Thymus (tissue), 11 donors: ENCODE measurements around the gene CDC7. TPM values are rescaled to one million over a fixed set of nuclear protein-coding genes. Genes with fewer than 3 reads are reported as not detected.

Experiments used
- DNase-seq, 9 donors: peaks; one replicate each; pipeline ENCODE4 v3.0.0-alpha.2; 2013; ENCODE audit warnings: low spot score in 9 of 9, low read depth in 6 of 9, missing footprints in 1 of 9
- H3K27ac ChIP-seq, 2 donors: one replicate each; pipeline ENCODE4 v1.5.1; 2013; ENCODE audit warnings: control low read depth in 1 of 2, low read depth in 1 of 2, low read length in 1 of 2, mild to moderate bottlenecking in 1 of 2, moderate library complexity in 1 of 2
- H3K27me3 ChIP-seq, 2 donors: one replicate each; pipeline ENCODE4 v1.5.1; 2013; ENCODE audit warnings: low read length in 1 of 2; ENCODE audit not compliant: control insufficient read depth in 2 of 2, insufficient read depth in 1 of 2
- H3K36me3 ChIP-seq, 2 donors: one replicate each; pipeline ENCODE4 v1.5.1; 2013; ENCODE audit warnings: low read length in 1 of 2, mild to moderate bottlenecking in 1 of 2, moderate library complexity in 1 of 2; ENCODE audit not compliant: control insufficient read depth in 2 of 2, insufficient read depth in 2 of 2
- H3K4me1 ChIP-seq, 2 donors: one replicate each; pipeline ENCODE4 v1.5.1; 2013; ENCODE audit warnings: low read length in 2 of 2; ENCODE audit not compliant: control insufficient read depth in 2 of 2, insufficient read depth in 2 of 2
- H3K4me3 ChIP-seq, 2 donors: one replicate each; pipeline ENCODE4 v1.5.1; 2013; ENCODE audit warnings: low read length in 2 of 2, control low read depth in 1 of 2, mild to moderate bottlenecking in 1 of 2
- H3K9me3 ChIP-seq, 2 donors: one replicate each; pipeline ENCODE4 v1.5.1; 2013; ENCODE audit warnings: low read length in 1 of 2, mild to moderate bottlenecking in 1 of 2; ENCODE audit not compliant: control insufficient read depth in 2 of 2, insufficient read depth in 1 of 2
- WGBS: extraction: QIAGEN DNeasy Blood & Tissue Kit; methylation state at CpG from one replicate; pipeline ENCODE4 v1.1.7; 2013; 5-methylcytosine and 5-hydroxymethylcytosine counted together
- polyA plus RNA-seq: library from polyadenylated mRNA; stranded (reverse); fragments of 200-250 nt; gene quantifications from one replicate; pipeline ENCODE4 v1.2.3, GENCODE V29; 2013
- total RNA-seq: library from RNA; stranded (reverse); fragments of 120-200 nt; gene quantifications from one replicate; pipeline ENCODE4 v1.2.4, GENCODE V29; 2013
- donor health status: healthy.

CDC7 gene
- total and polyA plus RNA-seq, 2 donors: 8.1 to 18.3 TPM

DNA sequence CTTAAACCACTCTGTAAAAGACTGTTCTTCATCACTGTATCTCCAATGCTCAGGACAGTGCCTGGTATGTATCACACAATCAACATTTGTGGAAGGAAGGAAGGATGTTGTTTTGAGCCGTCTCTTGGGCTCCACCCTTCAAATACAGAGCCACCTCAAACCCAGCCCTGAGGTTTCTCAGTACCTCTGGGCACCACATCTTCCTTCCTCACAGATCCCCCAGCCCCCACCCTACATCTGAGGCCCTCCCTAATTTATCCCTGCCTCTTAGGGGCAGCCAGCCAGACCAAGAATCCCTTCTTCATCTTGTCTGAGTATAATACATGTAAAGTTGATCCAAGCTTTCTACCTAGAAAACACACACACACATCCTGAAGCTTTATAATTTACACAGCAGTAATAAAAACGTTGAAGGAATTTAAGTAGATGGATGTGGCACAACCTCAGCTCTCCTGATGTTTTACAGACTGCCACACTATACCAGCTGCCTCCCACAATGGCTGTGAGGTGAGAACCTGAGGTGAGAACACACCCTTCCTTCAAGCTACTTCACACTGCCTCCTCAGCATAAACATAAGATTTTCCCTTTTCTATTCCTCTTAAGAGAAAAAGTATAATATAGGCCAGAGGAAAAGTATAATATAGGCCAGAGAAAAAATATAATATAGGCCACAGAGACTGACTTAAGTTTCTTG lies 48.5 kb downstream of the CDC7 start:
- Histone ChIP-seq H3K4me1 (peaks cover 0 to 16% of the 10 kb centered on the region in 2 donors), H3K27ac (no peak overlapping the region), H3K27me3 (no peaks in the 10 kb centered on the region), H3K9me3 (peaks cover 0 to 8% of the 10 kb centered on the region in 2 donors), H3K4me3 (no peak overlapping the region), H3K36me3 (no peaks in the 10 kb centered on the region)
- 4% methylated on average over 2 of the region's 2 CpGs for WGBS
- peak in 2 of 9 donors; percentile 20 to 53 for DNase-seq

DNA sequence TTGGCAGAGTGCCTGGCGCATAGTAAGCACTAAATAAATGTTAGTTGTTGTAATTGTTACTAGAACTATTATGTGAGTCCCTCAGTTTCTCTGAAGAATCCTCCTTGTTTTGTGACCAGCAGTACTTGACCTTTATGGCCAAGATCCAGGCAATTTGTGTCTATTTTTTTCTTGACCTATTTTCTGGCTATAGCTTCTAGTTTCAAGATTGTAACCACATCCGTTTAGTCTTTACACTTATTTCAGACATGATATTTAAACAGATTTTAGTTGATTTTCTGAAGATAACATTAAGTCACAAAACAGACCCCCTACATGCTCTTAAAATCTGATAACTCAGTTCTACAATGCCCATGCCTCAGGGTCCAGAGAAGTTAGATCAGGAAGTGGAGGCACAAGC lies 50.3 kb downstream of the CDC7 start:
- Histone ChIP-seq H3K27ac (no peak overlapping the region), H3K4me1 (peaks cover 0 to 29% of the 10 kb centered on the region in 2 donors), H3K4me3 (no peak overlapping the region), H3K36me3 (no peaks in the 10 kb centered on the region), H3K9me3 (peaks cover 0 to 8% of the 10 kb centered on the region in 2 donors), H3K27me3 (no peaks in the 10 kb centered on the region)
- DNase-seq: no peak
- 97% methylated on average over 2 of the region's 2 CpGs for WGBS

DNA sequence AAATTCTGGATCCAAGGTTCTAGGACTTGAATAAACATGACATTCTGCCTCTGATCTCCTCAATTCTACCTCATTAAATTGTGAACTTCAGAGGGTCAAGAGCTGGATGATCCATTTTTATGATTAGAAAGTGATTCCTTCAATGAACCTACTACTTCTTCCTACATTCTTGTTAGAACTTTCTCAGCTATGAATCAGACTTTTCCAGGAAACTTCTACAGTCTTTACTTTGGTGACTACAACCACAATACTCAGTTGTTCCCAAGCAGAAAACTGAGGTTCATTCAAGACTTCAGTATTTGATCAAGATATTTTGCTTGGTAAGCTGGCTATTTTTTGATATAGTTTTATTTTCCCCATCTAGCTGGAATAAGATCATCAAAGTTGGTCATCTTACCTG lies 51.4 kb downstream of the CDC7 start:
- DNase-seq: no peak
- Histone ChIP-seq H3K4me3 (no peak overlapping the region), H3K36me3 (no peaks in the 10 kb centered on the region), H3K27ac (no peak overlapping the region), H3K4me1 (peaks cover 0 to 38% of the 10 kb centered on the region in 2 donors), H3K9me3 (peaks cover 0 to 4% of the 10 kb centered on the region in 2 donors), H3K27me3 (no peaks in the 10 kb centered on the region)

DNA sequence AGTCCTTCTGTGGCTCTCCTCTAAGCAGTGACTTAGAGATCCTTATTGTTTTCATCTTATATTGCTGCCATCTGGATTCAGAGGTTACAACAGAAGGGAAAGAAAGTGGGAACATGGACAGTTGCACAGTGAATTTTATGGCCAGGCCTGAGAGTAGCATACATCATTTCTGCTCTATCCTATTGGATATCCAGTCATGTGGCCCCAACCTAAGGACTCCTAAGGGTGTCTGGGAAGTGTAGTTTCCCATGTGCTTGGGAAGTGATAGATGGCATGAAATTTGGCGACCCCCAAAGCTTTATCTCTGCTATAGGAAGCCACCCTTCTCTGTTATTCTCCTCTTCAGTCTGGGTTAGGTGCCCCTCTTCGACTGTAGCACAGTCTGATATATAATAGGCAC lies 51.9 kb downstream of the CDC7 start:
- Histone ChIP-seq H3K4me3 (no peak overlapping the region), H3K27me3 (no peaks in the 10 kb centered on the region), H3K4me1 (peaks cover 0 to 40% of the 10 kb centered on the region in 2 donors), H3K9me3 (peaks cover 0 to 4% of the 10 kb centered on the region in 2 donors), H3K36me3 (no peaks in the 10 kb centered on the region), H3K27ac (no peak overlapping the region)
- 96% methylated on average over 2 of the region's 2 CpGs for WGBS
- no peak for DNase-seq

DNA sequence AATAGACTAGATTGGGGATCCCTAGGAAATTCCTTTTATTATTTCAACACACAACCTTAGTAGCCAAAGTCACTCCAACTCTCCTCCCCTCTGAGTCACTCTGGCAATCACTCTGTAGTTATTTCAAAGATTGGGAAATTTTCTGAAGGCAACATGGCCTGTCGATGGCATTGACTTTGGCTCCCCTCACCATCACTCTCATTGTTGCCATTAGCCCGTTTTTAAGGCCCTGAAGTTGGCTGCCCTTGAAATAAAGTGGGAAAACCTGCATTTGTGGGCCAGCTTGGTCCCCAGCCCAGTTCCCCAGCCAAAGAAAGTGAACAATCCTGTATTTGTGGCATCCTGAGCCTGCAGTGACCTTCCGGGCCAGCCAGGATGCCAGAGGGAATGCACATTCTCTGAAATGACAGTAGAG lies 52.5 kb downstream of the CDC7 start:
- Histone ChIP-seq H3K36me3 (no peaks in the 10 kb centered on the region), H3K9me3 (peaks cover 0 to 4% of the 10 kb centered on the region in 2 donors), H3K27ac (no peak overlapping the region), H3K4me3 (no peak overlapping the region), H3K27me3 (no peaks in the 10 kb centered on the region), H3K4me1 (peaks cover 0 to 37% of the 10 kb centered on the region in 2 donors)
- no peak for DNase-seq
- WGBS: 93% methylated on average over 3 of the region's 3 CpGs

DNA sequence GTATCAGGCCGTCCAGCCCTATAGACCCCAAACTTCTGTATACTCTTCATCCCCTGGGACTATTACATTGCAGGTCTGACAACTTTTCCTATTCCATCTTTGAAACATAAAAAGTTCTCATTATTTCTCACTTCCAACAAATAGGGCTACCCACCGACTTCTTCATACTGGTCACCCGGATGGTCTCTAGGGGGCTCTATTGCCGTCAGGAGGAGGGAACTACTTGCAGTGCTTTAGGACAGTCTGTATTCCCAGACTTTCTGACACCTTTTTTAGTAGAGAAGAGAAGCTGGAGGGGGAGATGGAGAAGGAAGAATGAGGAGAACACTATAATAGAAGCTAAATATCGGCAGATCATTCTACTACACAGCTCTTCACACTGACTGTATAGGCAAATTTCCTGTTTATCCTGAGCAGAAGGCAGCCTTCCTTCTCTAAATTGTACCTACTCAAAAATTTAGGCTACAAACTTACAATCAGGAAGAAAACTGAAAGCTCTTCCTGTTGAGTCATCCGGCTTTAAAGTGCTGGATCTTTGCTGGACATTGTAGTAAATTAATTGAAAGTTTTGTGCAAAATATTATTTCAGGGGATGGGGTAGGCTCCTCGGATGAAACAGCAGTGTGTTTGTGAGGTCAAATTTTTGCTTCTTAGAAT lies 54.6 kb downstream of the CDC7 start:
- no peak for DNase-seq
- no peaks in the 10 kb centered on the region for H3K36me3 ChIP-seq
- 46% methylated on average over 7 of the region's 7 CpGs for WGBS
- H3K27ac ChIP-seq: no peak overlapping the region
- no peaks in the 10 kb centered on the region for H3K27me3 ChIP-seq
- H3K9me3 ChIP-seq: peaks cover 0 to 4% of the 10 kb centered on the region in 2 donors
- no peak overlapping the region for H3K4me3 ChIP-seq
- peaks cover 0 to 30% of the 10 kb centered on the region in 2 donors for H3K4me1 ChIP-seq

DNA sequence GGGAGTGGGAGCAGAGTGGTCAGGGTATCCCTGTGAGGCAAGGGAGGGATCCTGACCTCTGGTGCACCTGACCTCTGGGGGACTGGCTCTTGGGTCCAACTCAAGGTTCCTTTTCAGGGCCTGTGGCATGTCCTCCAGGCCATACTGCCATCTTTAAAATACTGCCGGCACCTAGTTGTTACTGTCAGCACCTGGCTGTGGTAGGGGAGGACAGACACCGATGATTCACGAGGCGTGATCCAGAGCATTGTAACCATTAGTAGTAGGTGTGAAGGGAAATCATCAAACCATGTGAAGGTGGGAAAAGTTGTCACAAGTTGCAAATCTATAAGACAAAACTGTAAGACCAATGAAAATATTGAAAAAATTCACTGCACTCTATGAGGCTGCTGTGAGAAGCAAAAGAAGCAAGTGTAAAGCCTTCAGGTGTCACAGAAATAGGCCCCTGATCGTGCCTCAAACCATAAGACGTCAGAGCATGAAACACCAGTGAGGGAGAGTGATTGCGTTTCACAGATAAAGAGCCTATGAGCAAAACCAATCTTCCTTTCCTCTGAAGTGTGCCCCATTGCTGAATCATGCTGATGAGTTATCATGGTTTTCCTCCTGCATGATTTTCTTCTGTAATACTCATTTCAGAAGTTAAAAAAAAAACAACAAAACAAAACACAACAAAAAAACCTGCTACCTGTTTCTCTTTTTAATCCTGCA lies 55.3 kb downstream of the CDC7 start:
- peak overlapping the region in 1 of 2 donors; percentile 22 for H3K27ac ChIP-seq
- 57% methylated on average over 7 of the region's 7 CpGs for whole genome bisulfite sequencing

DNA sequence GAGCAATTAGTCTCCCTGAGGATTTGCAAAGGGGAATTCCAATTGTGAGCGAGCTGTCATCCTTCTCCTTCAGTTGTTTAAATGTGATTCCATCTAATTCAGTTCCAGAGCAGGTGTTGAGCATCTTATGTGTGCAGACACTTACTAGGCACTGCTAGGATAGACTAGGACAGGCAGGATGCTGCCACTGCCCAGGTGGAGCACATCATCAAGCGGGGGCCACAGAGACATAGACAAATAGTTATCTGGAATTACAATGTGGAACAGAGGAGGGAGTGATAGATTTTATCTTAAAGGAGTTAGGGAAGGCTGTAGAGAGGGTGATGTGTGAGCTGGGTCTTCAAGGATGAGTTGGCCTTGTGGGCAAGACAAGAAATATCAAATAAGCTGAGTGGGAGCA lies 55.9 kb downstream of the CDC7 start:
- Histone ChIP-seq H3K27ac (no peak overlapping the region), H3K27me3 (no peaks in the 10 kb centered on the region), H3K4me1 (peaks cover 0 to 35% of the 10 kb centered on the region in 2 donors), H3K9me3 (no peaks in the 10 kb centered on the region), H3K4me3 (no peak overlapping the region), H3K36me3 (no peaks in the 10 kb centered on the region)
- WGBS: 94% methylated on average over 2 of the region's 2 CpGs
- DNase-seq: no peak

More for the DNA sequence above, 55.3 kb downstream of the CDC7 start:
- Histone ChIP-seq H3K27me3 (no peaks in the 10 kb centered on the region), H3K9me3 (no peaks in the 10 kb centered on the region), H3K4me1 (peaks cover 0 to 35% of the 10 kb centered on the region in 2 donors), H3K36me3 (no peaks in the 10 kb centered on the region), H3K4me3 (no peak overlapping the region)
- DNase-seq: peak; percentile 25 to 85 (median 53)
